ENCODE results near the gene ERFE. TPM values are rescaled to one million over a fixed set of nuclear protein-coding genes. Genes with fewer than 3 reads are reported as not detected.

The ERFE gene
- total and polyA plus RNA-seq, 2 of the 4 experiments (the other 2 are of a cell fraction) = 1.3 to 3.5 TPM

DNA sequence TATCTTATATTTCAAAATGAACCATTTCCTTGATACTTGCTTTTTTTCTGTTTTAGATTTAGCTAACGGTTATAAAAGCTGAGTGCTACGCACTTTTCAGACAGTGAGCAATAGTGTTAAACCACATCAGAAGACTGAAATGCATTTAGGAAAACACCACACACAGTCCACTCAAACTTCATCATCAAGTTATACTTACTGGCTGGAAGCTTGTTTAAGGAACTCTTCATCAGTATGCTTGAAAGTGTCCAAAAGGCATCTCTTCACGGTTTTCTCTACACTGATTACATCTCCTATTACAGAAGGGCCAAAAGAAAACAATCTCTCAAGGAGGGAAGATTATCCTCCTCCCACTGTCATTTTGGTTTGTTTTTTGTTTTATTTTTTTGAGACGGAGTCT, 25.1 kb downstream of the ERFE start:
- Histone ChIP-seq H3K23ac (ENCODE audit: low read depth, low read length) (no peak overlapping the region), H4K5ac (ENCODE audit: low read depth, low read length) (no peak overlapping the region), H3K56ac (ENCODE audit: extremely low read depth, insufficient read depth, low read length) (no peak overlapping the region), H2BK120ac (ENCODE audit: low read depth, low read length) (no peak overlapping the region), H2AFZ (replicated peaks; ENCODE audit: low read length, poor library complexity) (no peak overlapping the region), H2AK5ac (ENCODE audit: low read depth, low read length) (no peak overlapping the region), H3K9me3 (ENCODE audit: control insufficient read depth, insufficient read depth, low read length) (no peaks in the 10 kb centered on the region), H3K4me1 (ENCODE audit: control insufficient read depth, insufficient read depth, low read length) (peaks cover 10% of the 10 kb centered on the region), H3K4me3 (ENCODE audit: insufficient read depth, low read depth, low read length) (no peak overlapping the region), H3K18ac (ENCODE audit: low read depth, low read length) (no peak overlapping the region), H3K27me3 (ENCODE audit: control insufficient read depth, insufficient read depth, low read length) (no peaks in the 10 kb centered on the region), H3K9ac (ENCODE audit: low read depth, low read length) (no peak overlapping the region), H2AK9ac (replicated peaks; ENCODE audit: low read depth, low read length, poor library complexity) (no peak overlapping the region), H3K4ac (ENCODE audit: low read depth, low read length) (no peak overlapping the region), H2BK15ac (ENCODE audit: low read depth, low read length) (no peak overlapping the region), H3K9me1 (ENCODE audit: insufficient read depth, low read length) (peaks cover 7% of the 10 kb centered on the region), H2BK20ac (ENCODE audit: low read depth, low read length) (no peak overlapping the region), H2BK5ac (ENCODE audit: low read depth, low read length, poor library complexity, severe bottlenecking) (no peak overlapping the region), H3K36me3 (ENCODE audit: control insufficient read depth, insufficient read depth, low read length) (peaks cover 69% of the 10 kb centered on the region), H4K8ac (ENCODE audit: low read depth in 2 of 2, low read length in 2 of 2) (no peak overlapping the region), H3K4me2 (ENCODE audit: low read depth, low read length) (peak overlapping the region; percentile 40; the same call in 1 of the 2 replicates), H3K27ac (ENCODE audit: insufficient read depth, low read length) (no peak overlapping the region), H3K14ac (replicated peaks; ENCODE audit: low read depth, low read length) (no peak overlapping the region), H4K91ac (ENCODE audit: insufficient read depth, low read depth, low read length) (no peak overlapping the region), H3K79me1 (ENCODE audit: low read depth in 1 of 2, low read length in 2 of 2) (peaks cover 32 to 60% of the 10 kb centered on the region in 2 experiments), H4K20me1 (ENCODE audit: insufficient read depth, low read length) (peaks cover 16% of the 10 kb centered on the region; the same call in 1 of the 2 replicates)
- BruUV-seq (replicated peaks) = no TSS peak
- WGBS, 2 experiments (ENCODE audit: extremely low coverage in 2 of 2, insufficient read length in 1 of 2) = no CpG with 5 or more reads among the region's 4 CpGs
- in situ Hi-C loops (cut with MboI; ENCODE audit: low sequenced_read_pairs) (no loop called here), intact Hi-C loops (cut with micrococcal nuclease) (no loop called here), dilution Hi-C loops (cut with HindIII; ENCODE audit: low sequenced_read_pairs, unreplicated experiment) (no loop called here)
- ChIA-PET CTCF (no interaction called here), POLR2A (ENCODE audit: unreplicated experiment) (no interaction called here)
- DNase-seq (peak; percentile 47), ATAC-seq (ENCODE audit: low read depth) (peak; percentile 86)
- TF ChIP-seq, protein P1, sequence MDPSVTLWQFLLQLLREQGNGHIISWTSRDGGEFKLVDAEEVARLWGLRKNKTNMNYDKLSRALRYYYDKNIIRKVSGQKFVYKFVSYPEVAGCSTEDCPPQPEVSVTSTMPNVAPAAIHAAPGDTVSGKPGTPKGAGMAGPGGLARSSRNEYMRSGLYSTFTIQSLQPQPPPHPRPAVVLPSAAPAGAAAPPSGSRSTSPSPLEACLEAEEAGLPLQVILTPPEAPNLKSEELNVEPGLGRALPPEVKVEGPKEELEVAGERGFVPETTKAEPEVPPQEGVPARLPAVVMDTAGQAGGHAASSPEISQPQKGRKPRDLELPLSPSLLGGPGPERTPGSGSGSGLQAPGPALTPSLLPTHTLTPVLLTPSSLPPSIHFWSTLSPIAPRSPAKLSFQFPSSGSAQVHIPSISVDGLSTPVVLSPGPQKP (IDR thresholded peaks at IDR 0.05; ENCODE audit: borderline replicate concordance, low read depth, low read length) = no peak
- TF ChIP-seq, protein P2, sequence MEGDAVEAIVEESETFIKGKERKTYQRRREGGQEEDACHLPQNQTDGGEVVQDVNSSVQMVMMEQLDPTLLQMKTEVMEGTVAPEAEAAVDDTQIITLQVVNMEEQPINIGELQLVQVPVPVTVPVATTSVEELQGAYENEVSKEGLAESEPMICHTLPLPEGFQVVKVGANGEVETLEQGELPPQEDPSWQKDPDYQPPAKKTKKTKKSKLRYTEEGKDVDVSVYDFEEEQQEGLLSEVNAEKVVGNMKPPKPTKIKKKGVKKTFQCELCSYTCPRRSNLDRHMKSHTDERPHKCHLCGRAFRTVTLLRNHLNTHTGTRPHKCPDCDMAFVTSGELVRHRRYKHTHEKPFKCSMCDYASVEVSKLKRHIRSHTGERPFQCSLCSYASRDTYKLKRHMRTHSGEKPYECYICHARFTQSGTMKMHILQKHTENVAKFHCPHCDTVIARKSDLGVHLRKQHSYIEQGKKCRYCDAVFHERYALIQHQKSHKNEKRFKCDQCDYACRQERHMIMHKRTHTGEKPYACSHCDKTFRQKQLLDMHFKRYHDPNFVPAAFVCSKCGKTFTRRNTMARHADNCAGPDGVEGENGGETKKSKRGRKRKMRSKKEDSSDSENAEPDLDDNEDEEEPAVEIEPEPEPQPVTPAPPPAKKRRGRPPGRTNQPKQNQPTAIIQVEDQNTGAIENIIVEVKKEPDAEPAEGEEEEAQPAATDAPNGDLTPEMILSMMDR (conservative IDR thresholded peaks at IDR 0.05; ENCODE audit: low read depth, low read length) = no peak
- TF ChIP-seq NFE2L2 (IDR thresholded peaks at IDR 0.05; ENCODE audit: low read depth, low read length) = no peak
- no peak for TF ChIP-seq RAD21 (IDR thresholded peaks at IDR 0.05; ENCODE audit: low read length)
- TF ChIP-seq MAZ (IDR thresholded peaks at IDR 0.05; ENCODE audit: borderline replicate concordance, low read depth, low read length) = no peak
- no peak for TF ChIP-seq MAFK (IDR thresholded peaks at IDR 0.05; ENCODE audit: low read depth, low read length)
- TF ChIP-seq, protein P3, sequence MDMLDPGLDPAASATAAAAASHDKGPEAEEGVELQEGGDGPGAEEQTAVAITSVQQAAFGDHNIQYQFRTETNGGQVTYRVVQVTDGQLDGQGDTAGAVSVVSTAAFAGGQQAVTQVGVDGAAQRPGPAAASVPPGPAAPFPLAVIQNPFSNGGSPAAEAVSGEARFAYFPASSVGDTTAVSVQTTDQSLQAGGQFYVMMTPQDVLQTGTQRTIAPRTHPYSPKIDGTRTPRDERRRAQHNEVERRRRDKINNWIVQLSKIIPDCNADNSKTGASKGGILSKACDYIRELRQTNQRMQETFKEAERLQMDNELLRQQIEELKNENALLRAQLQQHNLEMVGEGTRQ (IDR thresholded peaks at IDR 0.05; ENCODE audit: low read depth, low read length) = no peak
- no peak for TF ChIP-seq BHLHE40 (IDR thresholded peaks at IDR 0.05; ENCODE audit: low read depth, low read length)
- TF ChIP-seq POLR2A (IDR thresholded peaks at IDR 0.05; ENCODE audit: low read depth, low read length) = no peak
- no peak for TF ChIP-seq MXI1 (IDR thresholded peaks at IDR 0.05; ENCODE audit: borderline replicate concordance, low read depth, low read length)
- no peak for TF ChIP-seq FOS (IDR thresholded peaks at IDR 0.05; ENCODE audit: low read depth, low read length)
- TF ChIP-seq SMC3 (IDR thresholded peaks at IDR 0.05; ENCODE audit: low read depth, low read length) = no peak
- TF ChIP-seq RCOR1 (IDR thresholded peaks at IDR 0.05; ENCODE audit: insufficient replicate concordance, low read length) = no peak
- TF ChIP-seq CEBPB (IDR thresholded peaks at IDR 0.05; ENCODE audit: low read depth, low read length) = no peak
- TF ChIP-seq RFX5 (IDR thresholded peaks at IDR 0.05; ENCODE audit: low read depth, low read length) = no peak
- no peak for TF ChIP-seq CHD1 (IDR thresholded peaks at IDR 0.05; ENCODE audit: low read depth, low read length)

Measured in IMR-90 (cell line).